Astrocyte (in vitro differentiated cells and primary cell): ENCODE results near the gene ZNF764.

Experiments
- CTCF ChIP-seq: IDR thresholded peaks from 2 replicates; pipeline ENCODE4 v1.5.1; 2011; ENCODE audit warnings: low read depth, mild to moderate bottlenecking, inconsistent platforms, low read length, moderate library complexity; ENCODE audit not compliant: insufficient read depth
- EZH2 ChIP-seq: IDR thresholded peaks from 2 replicates; pipeline ENCODE4 v1.6.1; 2012; ENCODE audit warnings: mild to moderate bottlenecking, low read length, inconsistent platforms; ENCODE audit not compliant: insufficient read depth

- TF ChIP-seq CTCF (no peak), EZH2 (no peak)
These were observed 27.8 kb downstream of the ZNF764 start for GRCh38 chr16:30530163-30531037.
